ENCODE results near the gene SPARC.
"Not testable (repeated sequence)": the region's sequence is repeated elsewhere in the genome, so short reads cannot be mapped to it uniquely, and the experiment has no call there.

The SPARC gene

GRCh38 chr5:151686674-151687407 is at the start of gene SPARC:
Gene SPARC (minus strand): TSS chr5:151686915. CDS start chr5:151676188, 10,727 bp downstream.
- no peak for DNase-seq (ENCODE audit: low read depth in 2 of 2)

GRCh38 chr5:151735646-151736045 is 48.9 kb upstream of the SPARC start:
- DNase-seq (ENCODE audit: low read depth in 2 of 2), result no peak

DNA sequence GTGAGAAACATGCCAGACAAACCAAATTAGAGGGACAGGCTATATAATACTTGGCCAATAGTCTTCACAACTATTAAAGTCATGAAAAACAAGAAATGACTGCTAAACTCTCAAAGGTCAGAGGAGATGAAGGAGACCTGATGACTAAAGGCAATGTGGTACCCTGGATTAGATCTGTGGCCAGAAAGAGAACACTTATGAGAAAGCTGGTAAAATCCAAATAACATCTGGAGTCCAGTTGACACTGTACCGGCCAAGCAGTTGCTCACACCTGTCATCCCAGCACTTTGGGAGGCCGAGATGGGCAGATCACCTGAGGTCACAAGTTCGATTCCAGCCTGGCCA is 47.3 kb upstream of the SPARC start:
- no peak for DNase-seq (ENCODE audit: low read depth in 2 of 2)

- DNase-seq (ENCODE audit: low read depth in 2 of 2), result no peak
Measured at GRCh38 chr5:151733358-151734063, 46.8 kb upstream of the SPARC start.

DNA sequence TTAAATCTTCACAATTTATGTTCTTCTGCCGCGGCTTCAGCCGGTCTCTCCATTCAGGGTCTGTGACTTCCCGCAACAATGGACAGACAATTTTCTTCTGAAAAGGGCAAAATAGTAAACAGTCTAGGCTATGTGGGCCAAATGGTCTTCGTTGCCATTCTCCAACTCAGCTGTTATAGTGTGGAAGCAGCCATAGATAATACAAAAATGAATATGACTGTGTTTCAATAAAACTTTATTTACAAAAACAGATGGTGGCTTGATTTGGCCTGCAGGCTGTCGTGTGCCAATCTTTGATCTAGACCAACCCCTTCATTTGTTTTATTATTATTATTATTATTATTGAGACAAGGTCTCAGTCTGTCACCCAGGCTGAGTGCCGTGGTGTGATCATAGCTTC is 43.7 kb upstream of the SPARC start:
- DNase-seq (ENCODE audit: low read depth in 2 of 2), result no peak

- not testable (repeated sequence) for DNase-seq (ENCODE audit: low read depth in 2 of 2)
Measured at GRCh38 chr5:151729597-151729996, 42.9 kb upstream of the SPARC start.

DNA sequence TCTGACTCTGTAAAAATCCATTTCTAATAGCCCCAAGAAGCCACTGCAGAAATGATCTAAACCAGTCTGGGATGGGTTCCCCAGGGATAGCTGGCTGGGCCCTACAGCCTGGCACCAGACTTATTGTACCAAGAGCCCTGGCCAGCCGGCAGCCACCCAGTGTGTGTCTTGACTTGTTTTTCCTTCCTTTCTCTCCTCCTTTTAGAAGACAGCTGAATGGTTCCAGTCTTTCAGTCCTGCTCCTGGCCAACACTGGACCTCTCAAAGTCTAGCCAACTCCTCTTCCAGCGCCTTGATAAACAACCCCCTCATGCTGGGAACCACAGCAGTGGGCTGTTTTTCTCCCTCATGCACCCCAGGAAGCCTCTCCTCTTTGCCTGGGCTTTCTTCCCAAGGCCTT is 37.6 kb upstream of the SPARC start:
- no peak for DNase-seq (ENCODE audit: low read depth in 2 of 2)

- no peak for DNase-seq (ENCODE audit: low read depth in 2 of 2)
Measured at GRCh38 chr5:151722546-151722945, 35.8 kb upstream of the SPARC start.

- DNase-seq (ENCODE audit: low read depth in 2 of 2), result no peak
Measured at GRCh38 chr5:151721812-151722391, 35.2 kb upstream of the SPARC start.

GRCh38 chr5:151721087-151721646 is 34.5 kb upstream of the SPARC start:
- DNase-seq (ENCODE audit: low read depth in 2 of 2), result no peak

- no peak for DNase-seq (ENCODE audit: low read depth in 2 of 2)
Measured at GRCh38 chr5:151720215-151720614, 33.5 kb upstream of the SPARC start.

- DNase-seq (ENCODE audit: low read depth in 2 of 2), result no peak
Measured at GRCh38 chr5:151719228-151720000, 32.7 kb upstream of the SPARC start.

DNA sequence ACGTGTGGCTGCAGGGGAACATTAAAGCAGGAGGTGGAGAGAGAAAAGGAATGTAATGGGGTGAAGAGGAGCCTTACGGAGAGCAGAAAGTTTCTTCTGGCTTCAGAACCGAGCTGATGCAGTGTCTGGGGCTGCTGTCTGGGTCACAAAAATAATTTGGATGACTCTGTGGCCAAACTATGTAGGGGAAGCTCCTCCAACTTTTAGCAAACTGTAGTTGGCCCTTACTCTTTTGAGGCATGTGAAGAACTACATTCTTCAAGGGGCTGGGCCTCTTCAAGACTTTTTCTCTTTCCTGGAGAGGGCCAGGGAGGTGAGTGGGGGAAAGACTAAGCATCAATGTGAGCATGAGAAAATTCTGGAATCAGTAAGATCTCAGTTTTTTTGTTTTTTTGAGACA is 31.9 kb upstream of the SPARC start:
- no peak for DNase-seq (ENCODE audit: low read depth in 2 of 2)

GRCh38 chr5:151718153-151718552 is 31.4 kb upstream of the SPARC start:
- no peak for DNase-seq (ENCODE audit: low read depth in 2 of 2)

DNA sequence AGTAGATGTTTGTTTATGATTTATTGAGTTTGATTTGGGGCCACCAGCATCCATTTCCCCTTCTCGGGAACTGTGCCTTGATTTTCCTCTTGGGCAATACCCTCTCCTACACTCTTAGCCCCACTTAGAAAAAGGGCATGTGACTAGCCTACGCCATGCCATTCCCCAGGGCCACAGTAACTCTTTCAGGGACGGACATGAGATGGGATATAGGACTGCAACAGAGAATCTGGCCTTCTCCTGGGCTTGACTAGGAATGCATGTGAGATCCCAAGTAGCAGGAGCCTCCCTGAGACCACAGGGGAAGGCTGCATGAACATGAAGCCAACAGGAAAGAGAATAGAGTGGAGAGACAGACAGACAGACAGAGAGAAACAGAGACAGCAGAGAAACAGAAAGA is 30.7 kb upstream of the SPARC start:
- DNase-seq (ENCODE audit: low read depth in 2 of 2), result no peak

DNA sequence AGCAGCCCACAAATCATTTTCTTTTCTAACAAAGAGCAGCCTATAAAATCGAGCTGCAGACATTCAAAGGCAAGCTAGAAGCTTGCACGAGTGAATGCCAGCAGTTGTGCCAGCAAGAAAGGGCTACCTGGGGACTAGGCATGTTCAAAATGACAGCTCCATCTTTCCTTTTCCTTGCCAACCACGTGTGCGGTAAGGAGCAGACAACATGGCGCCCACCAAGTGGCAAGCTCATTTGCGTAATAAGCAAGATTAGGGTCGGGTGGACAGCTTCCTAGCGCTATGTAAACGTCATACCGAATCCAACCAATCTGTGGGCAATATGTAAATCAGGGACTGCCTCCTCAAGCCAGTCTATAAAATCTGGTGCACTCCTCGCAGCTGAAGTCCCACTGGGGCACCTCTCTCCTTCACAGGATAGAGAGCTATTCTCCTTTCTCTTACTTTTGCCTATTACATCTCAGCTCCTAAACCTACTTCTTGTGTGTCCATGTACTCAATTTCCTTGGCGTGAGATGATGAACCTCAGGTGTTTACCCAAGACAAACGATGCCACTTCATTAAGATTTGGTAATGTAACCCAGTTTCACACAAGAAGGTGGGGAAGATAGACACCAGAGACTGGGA is 22.5 kb upstream of the SPARC start:
- no peak for DNase-seq (ENCODE audit: low read depth in 2 of 2)

DNA sequence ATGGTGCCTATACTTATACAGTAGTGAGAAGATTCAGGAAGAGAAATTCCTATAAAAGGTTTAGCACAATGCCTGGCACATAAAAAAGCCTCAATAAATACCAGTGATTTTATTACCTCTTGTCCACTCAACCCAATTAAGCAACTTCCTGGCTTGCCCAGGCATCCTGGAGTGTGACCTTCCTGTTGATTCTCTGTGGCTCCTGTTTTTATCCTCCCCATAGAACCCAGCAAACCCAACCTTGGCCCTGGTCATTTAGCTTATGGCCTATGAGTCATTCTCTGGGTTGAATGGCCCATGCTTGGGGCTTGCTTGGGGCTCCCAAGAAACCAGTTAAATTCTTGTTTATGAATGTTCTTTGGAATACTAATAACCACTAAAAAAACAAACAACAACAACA is 21.4 kb upstream of the SPARC start:
- DNase-seq (ENCODE audit: low read depth in 2 of 2), result no peak

- no peak for DNase-seq (ENCODE audit: low read depth in 2 of 2)
Measured at GRCh38 chr5:151707567-151707966, 20.9 kb upstream of the SPARC start.

DNA sequence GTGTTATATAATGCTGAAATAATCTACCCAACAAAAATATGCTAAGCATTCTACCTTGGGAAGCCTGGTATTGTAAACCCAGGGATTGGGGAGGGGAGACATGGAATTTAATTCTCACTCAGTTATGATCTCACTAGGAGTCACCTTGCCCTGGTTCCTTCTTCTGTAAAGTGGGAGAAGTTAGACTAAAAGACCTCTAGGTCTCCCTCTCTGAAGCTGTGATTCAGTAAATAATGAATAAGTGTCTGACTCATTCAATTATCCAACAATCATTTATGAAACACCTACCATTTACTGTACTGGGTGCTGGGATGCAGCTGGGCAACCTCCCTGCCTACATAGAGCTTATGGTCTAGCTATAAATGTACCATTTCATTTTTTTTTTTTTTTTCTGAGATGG is 20.2 kb upstream of the SPARC start:
- DNase-seq (ENCODE audit: low read depth in 2 of 2), result no peak

GRCh38 chr5:151703780-151704179 is 17.1 kb upstream of the SPARC start:
- DNase-seq (ENCODE audit: low read depth in 2 of 2), result no peak

DNA sequence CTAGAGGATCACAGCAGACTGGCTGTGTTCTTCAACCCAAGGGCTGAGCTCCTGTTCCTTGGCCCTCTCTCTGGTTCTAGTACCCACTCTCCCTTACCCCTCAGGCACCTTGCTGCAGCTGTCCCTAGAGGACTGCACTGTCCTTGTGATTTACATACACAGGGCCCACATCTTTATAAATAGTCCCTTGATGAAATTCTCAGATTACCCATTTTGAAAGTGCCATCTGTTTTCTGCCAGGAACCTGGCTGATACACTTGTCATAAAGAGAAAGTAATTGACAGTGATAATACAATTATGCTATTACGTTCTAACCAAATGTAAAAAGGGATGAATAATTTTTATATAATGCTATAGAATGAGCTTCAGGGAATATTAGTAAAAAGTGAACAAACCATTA is 16.5 kb upstream of the SPARC start:
- no peak for DNase-seq (ENCODE audit: low read depth in 2 of 2)

DNA sequence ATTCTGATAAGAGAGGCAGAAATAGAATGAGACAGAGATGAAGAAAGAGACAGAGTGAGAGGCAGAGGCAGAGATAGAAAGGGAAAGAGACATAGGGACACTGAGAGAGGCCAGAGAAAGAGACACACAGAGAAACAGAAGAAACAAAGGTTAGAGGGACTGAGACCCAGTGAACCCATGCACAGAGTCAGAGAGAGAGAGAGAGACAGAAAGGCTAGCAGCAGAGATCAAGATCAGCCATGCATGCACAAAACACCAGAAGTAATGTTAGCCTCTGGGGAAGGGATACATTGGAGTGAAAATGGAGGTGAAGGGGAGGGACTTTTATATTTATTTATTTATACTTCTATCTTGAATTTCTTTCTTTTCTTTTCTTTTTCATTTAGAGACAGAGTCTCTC is 14.1 kb upstream of the SPARC start:
- no peak for DNase-seq (ENCODE audit: low read depth in 2 of 2)

Measured in stimulated activated CD4-positive, alpha-beta T cell treated with anti-CD3 and anti-CD28 coated beads, Interleukin-1b, Interleukin-23, amount 100 ng/mL, for 4 hours (primary cell).